GM12874 (cell line): ENCODE measurements around the gene CD6.
A peak's percentile ranks its signal among the peaks of the same experiment; 100 is the strongest.

Source experiments
- TF ChIP-seq, protein P1 (sequence below): IDR thresholded peaks from 2 replicates; pipeline ENCODE4 v1.5.1; 2011; ENCODE audit warnings: low read depth, mild to moderate bottlenecking, control low read depth, low read length, moderate library complexity; ENCODE audit not compliant: insufficient read depth

CD6 gene

GRCh38 chr11:61054513-61054912 is 83.0 kb downstream of the CD6 start:
- TF ChIP-seq, protein P1, sequence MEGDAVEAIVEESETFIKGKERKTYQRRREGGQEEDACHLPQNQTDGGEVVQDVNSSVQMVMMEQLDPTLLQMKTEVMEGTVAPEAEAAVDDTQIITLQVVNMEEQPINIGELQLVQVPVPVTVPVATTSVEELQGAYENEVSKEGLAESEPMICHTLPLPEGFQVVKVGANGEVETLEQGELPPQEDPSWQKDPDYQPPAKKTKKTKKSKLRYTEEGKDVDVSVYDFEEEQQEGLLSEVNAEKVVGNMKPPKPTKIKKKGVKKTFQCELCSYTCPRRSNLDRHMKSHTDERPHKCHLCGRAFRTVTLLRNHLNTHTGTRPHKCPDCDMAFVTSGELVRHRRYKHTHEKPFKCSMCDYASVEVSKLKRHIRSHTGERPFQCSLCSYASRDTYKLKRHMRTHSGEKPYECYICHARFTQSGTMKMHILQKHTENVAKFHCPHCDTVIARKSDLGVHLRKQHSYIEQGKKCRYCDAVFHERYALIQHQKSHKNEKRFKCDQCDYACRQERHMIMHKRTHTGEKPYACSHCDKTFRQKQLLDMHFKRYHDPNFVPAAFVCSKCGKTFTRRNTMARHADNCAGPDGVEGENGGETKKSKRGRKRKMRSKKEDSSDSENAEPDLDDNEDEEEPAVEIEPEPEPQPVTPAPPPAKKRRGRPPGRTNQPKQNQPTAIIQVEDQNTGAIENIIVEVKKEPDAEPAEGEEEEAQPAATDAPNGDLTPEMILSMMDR: no peak

DNA sequence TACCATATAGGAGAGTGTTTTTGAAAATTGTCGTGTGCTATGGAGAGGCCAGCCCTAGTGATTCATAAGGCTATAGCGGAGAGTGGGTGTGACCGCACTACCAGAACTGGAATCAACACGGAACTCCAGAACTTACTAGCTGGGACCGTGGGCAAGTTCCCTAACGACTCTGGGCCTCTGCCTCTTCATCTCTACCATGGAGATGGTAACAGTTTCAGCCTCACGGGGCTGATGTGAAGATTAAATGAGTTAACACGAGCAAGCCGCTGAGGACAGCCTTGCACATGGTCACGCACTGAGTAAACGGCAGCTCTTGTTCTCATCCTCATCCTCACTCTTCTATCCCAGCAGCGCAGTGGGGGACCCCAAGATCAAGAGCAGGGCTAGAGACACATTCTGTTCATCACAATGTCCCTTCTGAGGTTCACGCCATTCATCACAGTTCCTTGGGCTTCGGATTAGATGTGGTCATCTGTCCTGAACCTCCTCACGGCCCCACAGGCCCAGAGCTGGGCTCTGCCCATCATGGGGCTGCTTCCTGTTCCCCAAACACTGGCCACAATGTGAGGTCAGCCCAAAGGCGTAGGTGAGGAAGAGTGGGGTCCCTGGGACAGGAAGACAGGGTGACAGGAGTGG is 83.6 kb downstream of the CD6 start:
- TF ChIP-seq, protein P1: no peak

- TF ChIP-seq, protein P1: no peak
Measured at GRCh38 chr11:61055776-61056175, 84.3 kb downstream of the CD6 start.

DNA sequence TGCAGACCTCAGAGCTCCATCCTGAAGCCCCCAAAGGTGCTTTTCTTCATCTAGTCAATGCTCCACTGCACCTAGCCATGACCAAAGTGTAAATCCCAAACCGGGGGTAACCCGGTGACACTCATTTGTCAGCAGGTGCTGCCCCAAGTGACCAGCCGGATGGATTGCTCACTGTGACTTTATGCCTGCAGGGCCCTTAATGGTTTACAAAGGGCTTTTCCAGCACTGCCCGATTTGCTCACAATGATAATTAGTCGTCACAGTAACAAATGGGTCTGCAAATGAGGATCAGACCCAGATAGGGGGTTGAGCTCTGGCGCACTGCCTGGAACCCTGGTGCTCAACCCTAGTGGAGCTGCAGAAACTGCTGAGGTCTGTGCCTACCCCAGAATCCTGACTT is 85.1 kb downstream of the CD6 start:
- TF ChIP-seq, protein P1: 0 out of 2 replicates have a peak, but pooled peaks have one; percentile 23

- TF ChIP-seq, protein P1: no peak
Measured at GRCh38 chr11:61056981-61057380, 85.5 kb downstream of the CD6 start.

- TF ChIP-seq, protein P1: no peak
Measured at GRCh38 chr11:61057615-61058014, 86.1 kb downstream of the CD6 start.

DNA sequence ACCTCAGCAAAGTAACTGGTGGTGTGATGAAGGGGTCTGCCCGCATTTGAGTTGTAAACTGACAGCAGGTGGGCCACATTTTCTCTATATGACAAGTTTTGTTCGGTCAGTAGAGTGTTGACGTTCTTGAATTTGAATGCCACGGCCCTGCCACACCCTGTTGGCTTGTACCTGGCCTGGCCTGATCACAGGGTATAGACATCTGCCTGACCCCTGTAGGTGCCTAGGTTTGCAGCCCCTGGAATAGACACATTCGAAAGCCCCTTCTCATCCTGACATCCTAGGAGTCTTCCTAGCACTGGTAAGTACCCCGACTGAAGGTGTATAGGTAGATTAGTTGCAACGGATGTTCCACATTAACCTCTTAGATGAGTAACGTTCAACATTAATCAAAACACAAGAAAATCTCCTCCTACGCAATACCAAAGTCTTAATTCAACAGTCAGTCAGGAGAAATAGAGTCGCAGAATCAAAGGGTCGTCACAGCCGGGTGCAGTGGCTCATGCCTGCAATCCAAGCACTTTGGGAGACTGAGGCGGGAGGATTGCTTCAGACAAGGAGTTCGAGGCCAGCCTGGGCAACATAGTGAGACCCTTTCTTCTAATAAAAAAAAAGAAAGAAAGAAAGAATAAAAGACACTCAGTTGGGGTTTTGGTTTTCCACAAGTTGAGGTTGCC is 87.2 kb downstream of the CD6 start:
- TF ChIP-seq, protein P1: no peak
